ENCODE data around the gene PRKN.

PRKN gene

GRCh38 chr6:162251257-162251656 is 476.3 kb downstream of the PRKN start:
- Histone ChIP-seq H3K4me3 (ENCODE audit: low read length) (no peak overlapping the region), H3F3A (ENCODE audit: insufficient read depth, low read length) (no peaks in the 10 kb centered on the region), H3K9ac (ENCODE audit: low read length) (no peak overlapping the region), H4K20me1 (ENCODE audit: insufficient read depth, low read length) (no peaks in the 10 kb centered on the region), H3K27me3 (replicated peaks; ENCODE audit: insufficient read depth, low read length) (no peaks in the 10 kb centered on the region), H3K9me3 (replicated peaks; ENCODE audit: insufficient read depth, low read length) (no peaks in the 10 kb centered on the region), H3K4me2 (ENCODE audit: low read depth, low read length) (no peak overlapping the region), H2AFZ (ENCODE audit: low read length) (no peak overlapping the region), H3K27ac (ENCODE audit: low read length) (no peak overlapping the region), H3K79me2 (ENCODE audit: low read length) (no peaks in the 10 kb centered on the region), H3K4me1 (ENCODE audit: low read length) (no peaks in the 10 kb centered on the region), H3K9me2 (replicated peaks; ENCODE audit: insufficient read depth, low read length) (no peaks in the 10 kb centered on the region), H3K36me3 (replicated peaks; ENCODE audit: insufficient read depth, low read length) (no peaks in the 10 kb centered on the region)
- TF ChIP-seq EZH2 (optimal IDR thresholded peaks at IDR 0.05; ENCODE audit: low read depth, low read length) (no peak), EZH2phosphoT487 (IDR thresholded peaks at IDR 0.05; ENCODE audit: low read length) (no peak)
- TF ChIP-seq, protein P1, sequence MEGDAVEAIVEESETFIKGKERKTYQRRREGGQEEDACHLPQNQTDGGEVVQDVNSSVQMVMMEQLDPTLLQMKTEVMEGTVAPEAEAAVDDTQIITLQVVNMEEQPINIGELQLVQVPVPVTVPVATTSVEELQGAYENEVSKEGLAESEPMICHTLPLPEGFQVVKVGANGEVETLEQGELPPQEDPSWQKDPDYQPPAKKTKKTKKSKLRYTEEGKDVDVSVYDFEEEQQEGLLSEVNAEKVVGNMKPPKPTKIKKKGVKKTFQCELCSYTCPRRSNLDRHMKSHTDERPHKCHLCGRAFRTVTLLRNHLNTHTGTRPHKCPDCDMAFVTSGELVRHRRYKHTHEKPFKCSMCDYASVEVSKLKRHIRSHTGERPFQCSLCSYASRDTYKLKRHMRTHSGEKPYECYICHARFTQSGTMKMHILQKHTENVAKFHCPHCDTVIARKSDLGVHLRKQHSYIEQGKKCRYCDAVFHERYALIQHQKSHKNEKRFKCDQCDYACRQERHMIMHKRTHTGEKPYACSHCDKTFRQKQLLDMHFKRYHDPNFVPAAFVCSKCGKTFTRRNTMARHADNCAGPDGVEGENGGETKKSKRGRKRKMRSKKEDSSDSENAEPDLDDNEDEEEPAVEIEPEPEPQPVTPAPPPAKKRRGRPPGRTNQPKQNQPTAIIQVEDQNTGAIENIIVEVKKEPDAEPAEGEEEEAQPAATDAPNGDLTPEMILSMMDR (IDR thresholded peaks at IDR 0.05; ENCODE audit: low read length): no peak
- no peak for DNase-seq

DNA sequence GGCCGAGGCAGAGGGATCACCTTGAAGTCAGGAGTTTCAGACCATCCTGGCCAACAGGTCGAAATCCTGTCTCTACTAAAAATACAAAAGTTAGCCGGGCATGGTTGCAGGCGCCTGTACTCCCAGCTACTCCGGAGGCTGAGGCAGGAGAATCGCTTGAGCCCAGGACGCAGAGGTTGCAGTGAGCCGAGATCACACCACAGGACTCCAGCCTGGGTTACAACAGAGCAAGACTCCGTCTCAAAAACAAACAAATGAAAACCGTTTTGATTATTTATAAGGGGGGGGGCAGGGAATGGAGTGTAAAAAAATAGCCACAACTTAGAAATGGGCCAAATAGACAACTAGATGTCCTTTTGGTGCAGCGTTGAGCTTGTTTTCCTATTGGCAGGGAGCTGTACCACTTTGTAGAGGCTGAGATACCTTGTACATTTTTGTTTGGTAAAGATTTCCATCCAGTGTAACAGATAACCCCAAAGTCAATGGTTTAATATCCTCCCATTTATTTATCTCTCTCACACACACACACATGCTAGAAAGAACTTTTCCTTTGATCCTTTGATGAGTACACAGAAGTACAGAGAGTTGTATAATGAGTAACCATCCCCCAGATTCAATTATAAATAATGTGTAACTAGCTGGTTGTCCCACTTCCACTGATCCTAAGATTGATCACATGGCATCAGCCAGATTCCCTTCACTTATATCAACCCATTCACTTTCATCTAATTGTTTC is 477.5 kb downstream of the PRKN start:
- Histone ChIP-seq H3K36me3 (replicated peaks; ENCODE audit: insufficient read depth, low read length) (no peaks in the 10 kb centered on the region), H3K4me1 (ENCODE audit: low read length) (no peaks in the 10 kb centered on the region), H2AFZ (ENCODE audit: low read length) (no peak overlapping the region), H3K9ac (ENCODE audit: low read length) (no peak overlapping the region), H3K4me3 (ENCODE audit: low read length) (no peak overlapping the region), H4K20me1 (ENCODE audit: insufficient read depth, low read length) (no peaks in the 10 kb centered on the region), H3K9me3 (replicated peaks; ENCODE audit: insufficient read depth, low read length) (no peaks in the 10 kb centered on the region), H3F3A (ENCODE audit: insufficient read depth, low read length) (no peaks in the 10 kb centered on the region), H3K4me2 (ENCODE audit: low read depth, low read length) (no peak overlapping the region), H3K9me2 (replicated peaks; ENCODE audit: insufficient read depth, low read length) (no peaks in the 10 kb centered on the region), H3K79me2 (ENCODE audit: low read length) (no peaks in the 10 kb centered on the region), H3K27me3 (replicated peaks; ENCODE audit: insufficient read depth, low read length) (no peaks in the 10 kb centered on the region), H3K27ac (ENCODE audit: low read length) (no peak overlapping the region)
- TF ChIP-seq EZH2phosphoT487 (IDR thresholded peaks at IDR 0.05; ENCODE audit: low read length) (no peak), EZH2 (optimal IDR thresholded peaks at IDR 0.05; ENCODE audit: low read depth, low read length) (no peak)
- TF ChIP-seq, protein P1 (IDR thresholded peaks at IDR 0.05; ENCODE audit: low read length): no peak
- no peak for DNase-seq

DNA sequence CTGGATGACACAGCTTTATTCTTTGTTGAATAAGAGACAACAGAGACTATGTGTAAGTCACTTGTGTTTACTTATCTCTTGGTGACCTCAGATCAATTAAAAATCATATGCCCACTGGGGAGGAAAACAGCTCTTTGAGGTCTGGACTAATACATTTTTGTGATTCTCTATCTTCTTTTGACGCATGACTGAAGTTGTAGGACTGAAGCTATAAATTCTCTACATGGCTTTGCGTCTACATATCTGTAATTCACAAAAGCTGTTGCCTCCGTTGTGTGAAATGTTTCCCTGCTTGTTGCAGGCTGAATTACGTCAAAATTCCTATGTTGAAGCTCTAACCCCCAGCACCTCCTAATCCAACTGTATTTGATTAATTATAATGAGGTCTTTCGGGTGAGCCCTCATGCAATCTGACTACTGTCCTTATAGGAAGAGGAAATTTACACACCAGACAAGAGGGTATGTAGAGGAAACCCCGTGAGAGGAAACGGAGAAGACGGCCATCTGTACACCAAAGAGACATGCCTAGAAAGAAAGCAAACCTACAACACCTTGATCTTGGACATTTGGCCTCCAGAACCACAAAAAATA is 481.6 kb downstream of the PRKN start:
- no peaks in the 10 kb centered on the region for H4K20me1 ChIP-seq (ENCODE audit: insufficient read depth, low read length)
- H3K9ac ChIP-seq (ENCODE audit: low read length): no peak overlapping the region
- no peak overlapping the region for H3K4me2 ChIP-seq (ENCODE audit: low read depth, low read length)
- H3K27ac ChIP-seq (ENCODE audit: low read length): no peak overlapping the region
- H3F3A ChIP-seq (ENCODE audit: insufficient read depth, low read length): no peaks in the 10 kb centered on the region
- no peak overlapping the region for H3K4me3 ChIP-seq (ENCODE audit: low read length)
- H3K27me3 ChIP-seq (replicated peaks; ENCODE audit: insufficient read depth, low read length): no peaks in the 10 kb centered on the region
- H3K4me1 ChIP-seq (ENCODE audit: low read length): no peaks in the 10 kb centered on the region
- H3K9me2 ChIP-seq (replicated peaks; ENCODE audit: insufficient read depth, low read length): no peaks in the 10 kb centered on the region
- no peaks in the 10 kb centered on the region for H3K9me3 ChIP-seq (replicated peaks; ENCODE audit: insufficient read depth, low read length)
- DNase-seq: no peak
- TF ChIP-seq EZH2phosphoT487 (IDR thresholded peaks at IDR 0.05; ENCODE audit: low read length): no peak
- no peak for TF ChIP-seq EZH2 (optimal IDR thresholded peaks at IDR 0.05; ENCODE audit: low read depth, low read length)
- TF ChIP-seq, protein P1 (IDR thresholded peaks at IDR 0.05; ENCODE audit: low read length): no peak
- H2AFZ ChIP-seq (ENCODE audit: low read length): no peak overlapping the region
- no peaks in the 10 kb centered on the region for H3K79me2 ChIP-seq (ENCODE audit: low read length)
- H3K36me3 ChIP-seq (replicated peaks; ENCODE audit: insufficient read depth, low read length): no peaks in the 10 kb centered on the region
